K562 (cell line): ENCODE measurements around the gene TCEANC2.

Experiments
- CTCF ChIP-seq, 3 experiments: IDR thresholded peaks in 2 of 3; conservative IDR thresholded peaks in 1 of 3; 2 replicates each; pipeline ENCODE4 v1.5.1; 2011 to 2012; ENCODE audit warnings: low read length in 3 of 3, mild to moderate bottlenecking in 3 of 3, control low read depth in 2 of 3, improper control_type of control experiment in 1 of 3, inconsistent platforms in 1 of 3, low read depth in 1 of 3, mixed read lengths in 1 of 3, moderate library complexity in 1 of 3; ENCODE audit not compliant: insufficient read depth in 2 of 3
- HCFC1 ChIP-seq: IDR thresholded peaks from 2 replicates; pipeline ENCODE4 v1.6.1; 2012; ENCODE audit warnings: low read depth, low read length, improper control_type of control experiment
- MYBL2 ChIP-seq, 2 experiments: fragments of 450-650 bp in 1 of 2; sonication (generic) in 1 of 2; formaldehyde crosslinking in 1 of 2; IDR thresholded peaks; 2 replicates each; pipeline versions ENCODE4 v1.6.1 to v1.8.1; 2017 to 2022; ENCODE audit warnings: borderline replicate concordance in 1 of 2, inconsistent platforms in 1 of 2, low read depth in 1 of 2, mild to moderate bottlenecking in 1 of 2, missing genetic modification reagents in 1 of 2, moderate library complexity in 1 of 2
- RAD21 ChIP-seq, 2 experiments: fragments of 250-450 bp in 1 of 2; fragments of 450-650 bp in 1 of 2; sonication (Bioruptor Pico) in 1 of 2; formaldehyde crosslinking in 1 of 2; IDR thresholded peaks in 1 of 2; conservative IDR thresholded peaks in 1 of 2; 2 replicates each; pipeline versions ENCODE4 v1.4.0 to v1.8.0; 2020 to 2022; ENCODE audit warnings: mild to moderate bottlenecking in 2 of 2, moderate library complexity in 1 of 2
- RFX5 ChIP-seq: IDR thresholded peaks from 2 replicates; pipeline ENCODE4 v1.6.1; 2011; ENCODE audit warnings: low read depth, mild to moderate bottlenecking, improper control_type of control experiment, low read length
- TEAD2 ChIP-seq: fragments of 450-650 bp; IDR thresholded peaks from 2 replicates; pipeline ENCODE4 v1.6.1; 2016; ENCODE audit warnings: missing genetic modification characterization, control low read depth, missing compliant biosample characterization
- TF ChIP-seq, protein P1 (sequence below): fragments of 450-650 bp; formaldehyde crosslinking; IDR thresholded peaks from 2 replicates; pipeline ENCODE4 v1.4.0; 2020; ENCODE audit warnings: mild to moderate bottlenecking, moderate library complexity

GRCh38 chr1:54139711-54140110 lies 86.3 kb downstream of the TCEANC2 start:
- no peak for TF ChIP-seq RFX5
- TF ChIP-seq, protein P1, sequence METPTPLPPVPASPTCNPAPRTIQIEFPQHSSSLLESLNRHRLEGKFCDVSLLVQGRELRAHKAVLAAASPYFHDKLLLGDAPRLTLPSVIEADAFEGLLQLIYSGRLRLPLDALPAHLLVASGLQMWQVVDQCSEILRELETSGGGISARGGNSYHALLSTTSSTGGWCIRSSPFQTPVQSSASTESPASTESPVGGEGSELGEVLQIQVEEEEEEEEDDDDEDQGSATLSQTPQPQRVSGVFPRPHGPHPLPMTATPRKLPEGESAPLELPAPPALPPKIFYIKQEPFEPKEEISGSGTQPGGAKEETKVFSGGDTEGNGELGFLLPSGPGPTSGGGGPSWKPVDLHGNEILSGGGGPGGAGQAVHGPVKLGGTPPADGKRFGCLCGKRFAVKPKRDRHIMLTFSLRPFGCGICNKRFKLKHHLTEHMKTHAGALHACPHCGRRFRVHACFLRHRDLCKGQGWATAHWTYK = no peak
- no peak for TF ChIP-seq HCFC1
- no peak for TF ChIP-seq CTCF (IDR thresholded peaks at IDR 0.05 in 2 of 3, conservative IDR thresholded peaks at IDR 0.05 in 1 of 3; ENCODE audit: insufficient read depth in 2 of 3, low read depth in 1 of 3, low read length in 3 of 3)
- TF ChIP-seq RAD21 (CRISPR knock-in tag; conservative IDR thresholded peaks at IDR 0.05 in 1 of 2, IDR thresholded peaks at IDR 0.05 in 1 of 2) = no peak
- no peak for TF ChIP-seq MYBL2 (IDR thresholded peaks at IDR 0.05; ENCODE audit: low read depth)
- TF ChIP-seq MYBL2 (CRISPR knock-in tag; IDR thresholded peaks at IDR 0.05; ENCODE audit: borderline replicate concordance) = no peak
- no peak for TF ChIP-seq TEAD2
